H9 (cell line): ENCODE results near the gene PLEKHO2. TPM values are rescaled to one million over a fixed set of nuclear protein-coding genes. Genes with fewer than 3 reads are reported as not detected.
A peak's percentile ranks its signal among the peaks of the same experiment; 100 is the strongest.

ENCODE experiments used
- DNase-seq: peaks from one replicate; pipeline ENCODE4 v3.0.0-alpha.2; 2017
- H2AFZ ChIP-seq: one replicate; pipeline ENCODE4 v1.6.1; 2013; ENCODE audit warnings: mild to moderate bottlenecking, low read length, control low read depth, moderate library complexity
- H2AK5ac ChIP-seq: 2 replicates; pipeline ENCODE4 v1.6.1; 2013; ENCODE audit warnings: low read length, control low read depth, mixed read lengths; ENCODE audit not compliant: insufficient read length
- H2BK120ac ChIP-seq: one replicate; pipeline ENCODE4 v1.6.1; 2013; ENCODE audit warnings: low read depth, mild to moderate bottlenecking, low read length, control low read depth, inconsistent platforms; ENCODE audit not compliant: poor library complexity, severe bottlenecking
- H2BK12ac ChIP-seq: 2 replicates; pipeline ENCODE4 v1.6.1; 2013; ENCODE audit warnings: low read length, control low read depth, mixed read lengths, low read depth; ENCODE audit not compliant: insufficient read length
- H2BK15ac ChIP-seq: 2 replicates; pipeline ENCODE4 v1.6.1; 2013; ENCODE audit warnings: low read depth, low read length, control low read depth
- H2BK20ac ChIP-seq: one replicate; pipeline ENCODE4 v1.6.1; 2013; ENCODE audit warnings: low read depth, mild to moderate bottlenecking, low read length, control low read depth, inconsistent platforms; ENCODE audit not compliant: poor library complexity, severe bottlenecking
- H2BK5ac ChIP-seq: 2 replicates; pipeline ENCODE4 v1.6.1; 2013; ENCODE audit warnings: low read length, control low read depth, mixed read lengths; ENCODE audit not compliant: insufficient read length
- H3K14ac ChIP-seq: 2 replicates; pipeline ENCODE4 v1.6.1; 2013; ENCODE audit warnings: low read length, control low read depth; ENCODE audit not compliant: insufficient read depth
- H3K18ac ChIP-seq: 2 replicates; pipeline ENCODE4 v1.6.1; 2013; ENCODE audit warnings: low read depth, mild to moderate bottlenecking, mixed read lengths, low read length, control low read depth; ENCODE audit not compliant: insufficient read length
- H3K23ac ChIP-seq: 2 replicates; pipeline ENCODE4 v1.6.1; 2013; ENCODE audit warnings: low read length, control low read depth, mixed read lengths, low read depth; ENCODE audit not compliant: insufficient read length
- H3K23me2 ChIP-seq: 2 replicates; pipeline ENCODE4 v1.6.1; 2013; ENCODE audit warnings: low read depth, mild to moderate bottlenecking, mixed read lengths, low read length, control low read depth; ENCODE audit not compliant: insufficient read length, poor library complexity, severe bottlenecking
- H3K27ac ChIP-seq: 2 replicates; pipeline ENCODE4 v1.5.1; 2013; ENCODE audit warnings: low read length, control low read depth, mixed read lengths, low read depth; ENCODE audit not compliant: insufficient read length
- H3K27me3 ChIP-seq: 2 replicates; pipeline ENCODE4 v1.6.1; 2013; ENCODE audit warnings: low read length, control low read depth, inconsistent platforms; ENCODE audit not compliant: insufficient read depth
- H3K4ac ChIP-seq: 2 replicates; pipeline ENCODE4 v1.6.1; 2013; ENCODE audit warnings: low read depth, mild to moderate bottlenecking, control low read depth, inconsistent platforms, low read length, moderate library complexity
- H3K4me1 ChIP-seq: 2 replicates; pipeline ENCODE4 v1.6.1; 2013; ENCODE audit warnings: low read length, control low read depth, inconsistent platforms; ENCODE audit not compliant: insufficient read depth
- H3K4me2 ChIP-seq: 2 replicates; pipeline ENCODE4 v1.6.1; 2013; ENCODE audit warnings: low read length, control low read depth, mixed read lengths; ENCODE audit not compliant: insufficient read length, insufficient read depth
- H3K56ac ChIP-seq: 2 replicates; pipeline ENCODE4 v1.6.1; 2013; ENCODE audit warnings: low read depth, mild to moderate bottlenecking, mixed read lengths, low read length, control low read depth; ENCODE audit not compliant: insufficient read length
- H3K79me1 ChIP-seq: 2 replicates; pipeline ENCODE4 v1.6.1; 2013; ENCODE audit warnings: low read depth, mild to moderate bottlenecking, moderate library complexity, low read length, control low read depth, inconsistent platforms; ENCODE audit not compliant: insufficient read depth, poor library complexity, severe bottlenecking
- H3K79me2 ChIP-seq: 2 replicates; pipeline ENCODE4 v1.6.1; 2013; ENCODE audit warnings: low read length, control low read depth, inconsistent platforms; ENCODE audit not compliant: insufficient read depth
- H3K9ac ChIP-seq: 2 replicates; pipeline ENCODE4 v1.6.1; 2013; ENCODE audit warnings: low read length, control low read depth, mixed read lengths; ENCODE audit not compliant: insufficient read length; ENCODE audit errors: extremely low read depth
- H3K9me3 ChIP-seq: one replicate; pipeline ENCODE4 v1.6.1; 2013; ENCODE audit warnings: low read depth, low read length, inconsistent platforms; ENCODE audit not compliant: control insufficient read depth
- H3T11ph ChIP-seq: one replicate; pipeline ENCODE4 v1.6.1; 2013; ENCODE audit warnings: mild to moderate bottlenecking, low read length, control low read depth, inconsistent platforms
- H4K20me1 ChIP-seq: one replicate; pipeline ENCODE4 v1.6.1; 2013; ENCODE audit not compliant: control insufficient read depth, insufficient read length, insufficient read depth
- H4K5ac ChIP-seq: 2 replicates; pipeline ENCODE4 v1.6.1; 2013; ENCODE audit warnings: low read depth, mild to moderate bottlenecking, mixed read lengths, low read length, control low read depth; ENCODE audit not compliant: insufficient read length
- H4K8ac ChIP-seq: replicated peaks from 2 replicates; pipeline ENCODE4 v1.6.1; 2013; ENCODE audit warnings: low read length, control low read depth, mixed read lengths, low read depth; ENCODE audit not compliant: insufficient read length
- H4K91ac ChIP-seq: 2 replicates; pipeline ENCODE4 v1.6.1; 2013; ENCODE audit warnings: low read depth, mild to moderate bottlenecking, moderate library complexity, mixed read lengths, low read length, control low read depth; ENCODE audit not compliant: insufficient read length
- H3K27ac Mint-ChIP-seq, 3 experiments: 2 replicates in 2 of 3; 3 replicates in 1 of 3; pipeline ENCODE4 v1.8.0; 2020 to 2021; ENCODE audit warnings: mixed read lengths in 3 of 3, mild to moderate bottlenecking in 1 of 3, moderate library complexity in 1 of 3
- H3K27me3 Mint-ChIP-seq: 2 replicates; pipeline ENCODE4 v1.8.0; 2021; ENCODE audit warnings: low read depth, mild to moderate bottlenecking, moderate library complexity, mixed read lengths
- H3K36me3 Mint-ChIP-seq, 3 experiments: 2 replicates in 2 of 3; 3 replicates in 1 of 3; pipeline ENCODE4 v1.8.0; 2020 to 2021; ENCODE audit warnings: low read depth in 3 of 3, mixed read lengths in 3 of 3; ENCODE audit not compliant: insufficient read depth in 1 of 3
- H3K4me1 Mint-ChIP-seq, 2 experiments: 2 replicates each; pipeline ENCODE4 v1.8.0; 2020; ENCODE audit warnings: mixed read lengths in 2 of 2
- H3K4me3 Mint-ChIP-seq, 2 experiments: 2 replicates in 1 of 2; 3 replicates in 1 of 2; pipeline ENCODE4 v1.8.0; 2020 to 2021; ENCODE audit warnings: mild to moderate bottlenecking in 2 of 2, mixed read lengths in 2 of 2, moderate library complexity in 1 of 2
- H3K9me3 Mint-ChIP-seq, 2 experiments: 2 replicates in 1 of 2; 3 replicates in 1 of 2; pipeline ENCODE4 v1.8.0; 2020; ENCODE audit warnings: mild to moderate bottlenecking in 2 of 2, mixed read lengths in 2 of 2, moderate library complexity in 1 of 2
- WGBS: extraction: QIAGEN DNeasy Blood & Tissue Kit; methylation state at CpG from one replicate; pipeline ENCODE4 v1.1.7; 2013; ENCODE audit warnings: missing lambda C conversion rate, low lambda C conversion rate, mixed read lengths; ENCODE audit not compliant: insufficient read length; ENCODE audit errors: extremely low coverage; 5-methylcytosine and 5-hydroxymethylcytosine counted together
- total RNA-seq: library from RNA; stranded (reverse); gene quantifications from 2 replicates; pipeline ENCODE4 v1.2.1, GENCODE V29; 2021
- TF ChIP-seq, protein P1 (sequence below): fragments of 200-600 bp; sonication (generic); conservative IDR thresholded peaks from 3 replicates; pipeline ENCODE4 v1.8.0; 2021; ENCODE audit warnings: antibody characterized with exemption, mild to moderate bottlenecking

Gene PLEKHO2
- total RNA-seq, 1 experiment from 2014 or later: 18.1 TPM

DNA sequence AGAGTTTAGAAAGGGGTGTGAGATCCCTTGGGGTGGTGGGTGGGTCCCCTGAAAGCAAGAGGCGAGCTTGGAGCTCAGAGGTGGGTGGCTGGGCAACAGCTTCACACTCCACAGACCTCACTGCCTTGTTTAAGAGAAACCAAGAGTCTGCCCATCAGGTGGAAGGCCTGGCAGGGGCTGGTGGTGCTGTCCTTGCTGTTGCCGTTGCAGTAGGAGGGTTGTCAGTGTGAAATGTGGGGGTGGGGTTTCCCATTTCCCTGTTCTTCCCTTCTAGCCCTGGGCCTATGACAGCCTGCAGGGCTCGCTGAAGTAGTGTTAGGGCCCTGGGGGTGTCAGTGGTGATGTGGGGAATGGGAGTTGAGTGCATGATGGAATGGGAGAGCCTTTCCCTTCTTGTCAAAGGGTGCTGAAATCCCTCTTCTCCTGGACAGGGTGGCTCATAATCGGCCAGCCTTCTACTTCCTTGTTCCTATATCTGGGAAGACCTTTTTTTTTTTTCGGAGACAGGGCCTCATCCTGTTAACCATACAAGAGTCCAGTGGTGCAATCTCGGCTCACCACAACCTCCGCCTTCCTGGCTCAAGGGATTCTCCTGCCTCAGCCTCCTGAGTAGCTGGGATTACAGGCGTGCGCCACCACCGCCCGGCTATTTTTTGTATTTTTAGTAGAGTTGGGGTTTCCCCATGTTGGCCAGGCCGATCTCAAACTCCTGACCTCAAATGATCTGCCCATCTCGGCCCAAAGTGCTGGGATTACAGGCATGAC, 4.3 kb downstream of the PLEKHO2 start:
- peaks cover 10% of the 10 kb centered on the region for H3K79me1 ChIP-seq
- Mint-ChIP-seq H3K4me3 (peak overlapping the region in 1 of 2 experiments; percentile 38; a peak in 1 of 5 replicates), H3K27me3 (no peaks in the 10 kb centered on the region; the same call in 1 of the 2 replicates), H3K27ac (peak overlapping the region in 1 of 3 experiments; percentile 40; a peak in 1 of 7 replicates), H3K9me3 (no peaks in the 10 kb centered on the region), H3K36me3 (peaks cover 13 to 27% (median 21%) of the 10 kb centered on the region in 3 experiments; a peak in 6 of 7 replicates), H3K4me1 (peaks cover 49 to 56% of the 10 kb centered on the region in 2 experiments)
- no peak overlapping the region for H3K56ac ChIP-seq
- H3K14ac ChIP-seq: no peak overlapping the region
- WGBS: no CpG with 5 or more reads among the region's 13 CpGs
- no peak overlapping the region for H2BK5ac ChIP-seq
- H3K23ac ChIP-seq: no peak overlapping the region
- no peak overlapping the region for H3T11ph ChIP-seq
- no peak overlapping the region for H4K8ac ChIP-seq
- H3K4me1 ChIP-seq: peaks cover 2% of the 10 kb centered on the region; the same call in 1 of the 2 replicates
- H4K20me1 ChIP-seq: peaks cover 2% of the 10 kb centered on the region
- H2AFZ ChIP-seq: no peak overlapping the region
- H3K4me2 ChIP-seq: no peak overlapping the region
- no peaks in the 10 kb centered on the region for H3K9me3 ChIP-seq
- H2AK5ac ChIP-seq: no peak overlapping the region
- H4K91ac ChIP-seq: no peak overlapping the region
- H2BK12ac ChIP-seq: no peak overlapping the region
- no peak overlapping the region for H2BK20ac ChIP-seq
- DNase-seq: peak; percentile 26
- H2BK15ac ChIP-seq: no peak overlapping the region
- H3K4ac ChIP-seq: no peak overlapping the region
- no peak overlapping the region for H4K5ac ChIP-seq
- H3K9ac ChIP-seq: no peak overlapping the region
- no peaks in the 10 kb centered on the region for H3K27me3 ChIP-seq
- H3K23me2 ChIP-seq: peaks cover 12% of the 10 kb centered on the region
- H3K27ac ChIP-seq: no peak overlapping the region
- TF ChIP-seq, protein P1, sequence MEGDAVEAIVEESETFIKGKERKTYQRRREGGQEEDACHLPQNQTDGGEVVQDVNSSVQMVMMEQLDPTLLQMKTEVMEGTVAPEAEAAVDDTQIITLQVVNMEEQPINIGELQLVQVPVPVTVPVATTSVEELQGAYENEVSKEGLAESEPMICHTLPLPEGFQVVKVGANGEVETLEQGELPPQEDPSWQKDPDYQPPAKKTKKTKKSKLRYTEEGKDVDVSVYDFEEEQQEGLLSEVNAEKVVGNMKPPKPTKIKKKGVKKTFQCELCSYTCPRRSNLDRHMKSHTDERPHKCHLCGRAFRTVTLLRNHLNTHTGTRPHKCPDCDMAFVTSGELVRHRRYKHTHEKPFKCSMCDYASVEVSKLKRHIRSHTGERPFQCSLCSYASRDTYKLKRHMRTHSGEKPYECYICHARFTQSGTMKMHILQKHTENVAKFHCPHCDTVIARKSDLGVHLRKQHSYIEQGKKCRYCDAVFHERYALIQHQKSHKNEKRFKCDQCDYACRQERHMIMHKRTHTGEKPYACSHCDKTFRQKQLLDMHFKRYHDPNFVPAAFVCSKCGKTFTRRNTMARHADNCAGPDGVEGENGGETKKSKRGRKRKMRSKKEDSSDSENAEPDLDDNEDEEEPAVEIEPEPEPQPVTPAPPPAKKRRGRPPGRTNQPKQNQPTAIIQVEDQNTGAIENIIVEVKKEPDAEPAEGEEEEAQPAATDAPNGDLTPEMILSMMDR: no peak
- H2BK120ac ChIP-seq: no peak overlapping the region
- H3K18ac ChIP-seq: no peak overlapping the region
- H3K79me2 ChIP-seq: peaks cover 26% of the 10 kb centered on the region; the same call in 1 of the 2 replicates
